K562 (cell line): ENCODE measurements around the gene SEC61G. TPM values are rescaled to one million over a fixed set of nuclear protein-coding genes. Genes with fewer than 3 reads are reported as not detected.
A peak's percentile ranks its signal among the peaks of the same experiment; 100 is the strongest.

Experiments used
- ARID2 ChIP-seq: fragments of 450-650 bp; IDR thresholded peaks from 2 replicates; pipeline ENCODE4 v1.6.1; 2017; ENCODE audit warnings: antibody characterized with exemption, mild to moderate bottlenecking
- ATF1 ChIP-seq, 2 experiments: fragments of 450-650 bp in 1 of 2; IDR thresholded peaks; 2 replicates each; pipeline ENCODE4 v1.6.1; 2016; ENCODE audit warnings: missing compliant biosample characterization in 1 of 2, missing genetic modification characterization in 1 of 2
- CEBPG ChIP-seq, 3 experiments: fragments of 200-800 bp in 1 of 3; sonication (Bioruptor generic) in 1 of 3; sonication (generic) in 1 of 3; formaldehyde crosslinking in 1 of 3; IDR thresholded peaks in 2 of 3; conservative IDR thresholded peaks in 1 of 3; 2 replicates each; pipeline versions ENCODE4 v1.6.1 to v1.8.0; 2016 to 2022; ENCODE audit warnings: missing compliant biosample characterization in 2 of 3, missing genetic modification characterization in 2 of 3, mild to moderate bottlenecking in 1 of 3, missing genetic modification reagents in 1 of 3
- CHD4 ChIP-seq: fragments of 200-600 bp; sonication (generic); IDR thresholded peaks from 3 replicates; pipeline ENCODE4 v1.6.1; 2012; ENCODE audit warnings: low read depth, mild to moderate bottlenecking, mixed read lengths, low read length, inconsistent platforms; ENCODE audit not compliant: insufficient read depth, insufficient replicate concordance, poor library complexity, severe bottlenecking
- CREM ChIP-seq: IDR thresholded peaks from 2 replicates; pipeline ENCODE4 v1.6.1; 2014; ENCODE audit warnings: antibody characterized with exemption, low read depth
- CTCF ChIP-seq, 3 experiments: IDR thresholded peaks in 2 of 3; conservative IDR thresholded peaks in 1 of 3; 2 replicates each; pipeline ENCODE4 v1.5.1; 2011 to 2012; ENCODE audit warnings: low read length in 3 of 3, mild to moderate bottlenecking in 3 of 3, control low read depth in 2 of 3, improper control_type of control experiment in 1 of 3, inconsistent platforms in 1 of 3, low read depth in 1 of 3, mixed read lengths in 1 of 3, moderate library complexity in 1 of 3; ENCODE audit not compliant: insufficient read depth in 2 of 3
- E2F4 ChIP-seq: sonication (generic); formaldehyde crosslinking; IDR thresholded peaks from 2 replicates; pipeline ENCODE4 v1.8.0; 2022; ENCODE audit warnings: mild to moderate bottlenecking, low read depth, missing genetic modification reagents
- HMG20B ChIP-seq: fragments of 250-450 bp; sonication (Bioruptor Pico); IDR thresholded peaks from 2 replicates; pipeline ENCODE4 v1.5.0; 2021; ENCODE audit warnings: mild to moderate bottlenecking
- JUN ChIP-seq, 2 experiments: sonication (generic) in 1 of 2; formaldehyde crosslinking in 1 of 2; IDR thresholded peaks; 2 replicates each; pipeline versions ENCODE4 v1.6.1 to v1.8.0; 2012 to 2022; ENCODE audit warnings: borderline replicate concordance in 2 of 2, mild to moderate bottlenecking in 2 of 2, improper control_type of control experiment in 1 of 2, low read depth in 1 of 2, low read length in 1 of 2, missing genetic modification reagents in 1 of 2
- KAT2B ChIP-seq: IDR thresholded peaks from one replicate; pipeline ENCODE4 v1.6.1; 2012; ENCODE audit warnings: low read depth, mild to moderate bottlenecking, control low read depth, inconsistent platforms, low read length, moderate library complexity
- RAD21 ChIP-seq, 2 experiments: fragments of 250-450 bp in 1 of 2; fragments of 450-650 bp in 1 of 2; sonication (Bioruptor Pico) in 1 of 2; formaldehyde crosslinking in 1 of 2; IDR thresholded peaks in 1 of 2; conservative IDR thresholded peaks in 1 of 2; 2 replicates each; pipeline versions ENCODE4 v1.4.0 to v1.8.0; 2020 to 2022; ENCODE audit warnings: mild to moderate bottlenecking in 2 of 2, moderate library complexity in 1 of 2
- RB1 ChIP-seq: fragments of 450-650 bp; IDR thresholded peaks from 2 replicates; pipeline ENCODE4 v1.6.1; 2017; ENCODE audit warnings: low read depth, mild to moderate bottlenecking
- RFX7 ChIP-seq: fragments of 250-450 bp; sonication (Bioruptor Pico); IDR thresholded peaks from 2 replicates; pipeline ENCODE4 v1.5.1; 2021; ENCODE audit warnings: mild to moderate bottlenecking
- STAG1 ChIP-seq: sonication (generic); formaldehyde crosslinking; IDR thresholded peaks from 2 replicates; pipeline ENCODE4 v1.5.0; 2020; ENCODE audit warnings: missing genetic modification reagents, borderline replicate concordance
- ZC3H11A ChIP-seq: IDR thresholded peaks from 2 replicates; pipeline ENCODE4 v1.6.1; 2012; ENCODE audit warnings: low read depth, low read length, improper control_type of control experiment
- ZKSCAN1 ChIP-seq: fragments of 150-350 bp; IDR thresholded peaks from 2 replicates; pipeline ENCODE4 v1.6.1; 2016; ENCODE audit warnings: low read depth, low read length
- ZNF431 ChIP-seq: sonication (generic); formaldehyde crosslinking; IDR thresholded peaks from 2 replicates; pipeline ENCODE4 v1.8.0; 2022; ENCODE audit warnings: mild to moderate bottlenecking, missing genetic modification reagents
- ZNF436 ChIP-seq: fragments of 250-450, 450-650 bp; sonication (Bioruptor Pico); formaldehyde crosslinking; IDR thresholded peaks from 2 replicates; pipeline ENCODE4 v1.7.0; 2020; ENCODE audit warnings: mild to moderate bottlenecking
- ZNF511 ChIP-seq: sonication (generic); formaldehyde crosslinking; IDR thresholded peaks from 2 replicates; pipeline ENCODE4 v1.8.0; 2022; ENCODE audit warnings: mild to moderate bottlenecking, missing genetic modification reagents
- polyA plus RNA-seq, 8 experiments: library from polyadenylated mRNA; depleted of rRNA in 4 of 8; stranded (reverse) in 5 of 8; unstranded in 3 of 8; fragments of >200 nt; fragmentation: Nextera tagmentation in 2 of 8; fragmentation: Illumina TruSeq in 1 of 8; extraction: Ambion mirVana in 2 of 8; extraction: Trizol in 1 of 8; gene quantifications; 2 replicates each; pipeline versions ENCODE4 v1.2.1 to v1.2.3, GENCODE V29; 2011 to 2014; ENCODE audit warnings: inconsistent platforms in 1 of 8, missing spikeins in 1 of 8
- total RNA-seq, 7 experiments: library from RNA; depleted of rRNA in 6 of 7; stranded (reverse); fragments of >200 nt in 6 of 7; fragmentation: Illumina TruSeq in 2 of 7; extraction: Trizol in 2 of 7; gene quantifications; 2 replicates each; pipeline versions ENCODE4 v1.2.1 to v1.2.3, GENCODE V29; 2011 to 2021; ENCODE audit warnings: low replicate concordance in 1 of 7

Gene SEC61G
- total and polyA plus RNA-seq, 9 of the 15 experiments (the other 6 are each of a cell fraction or from before 2014, with no cell fraction given) = 138 to 565 (median 223) TPM

GRCh38 chr7:54773472-54774399, 14.7 kb upstream of the SEC61G start (continued):
- peak; percentile 44 for TF ChIP-seq CREM
- 0 out of 2 replicates have a peak, but pooled peaks have one; percentile 23 for TF ChIP-seq ZC3H11A
- TF ChIP-seq CTCF (IDR thresholded peaks at IDR 0.05 in 2 of 3, conservative IDR thresholded peaks at IDR 0.05 in 1 of 3; ENCODE audit: insufficient read depth in 2 of 3, low read depth in 1 of 3, low read length in 3 of 3) = peak; percentile 80 to 92 (median 89)
- TF ChIP-seq KAT2B = no peak
- no peak for TF ChIP-seq ZKSCAN1
- no peak for TF ChIP-seq HMG20B (CRISPR knock-in tag)
- TF ChIP-seq ATF1 (CRISPR knock-in tag; IDR thresholded peaks at IDR 0.05) = no peak
- TF ChIP-seq ATF1 (tag; IDR thresholded peaks at IDR 0.05) = peak; percentile 77
- TF ChIP-seq RFX7 = no peak
- TF ChIP-seq RB1 = peak; percentile 99
- TF ChIP-seq RAD21 (CRISPR knock-in tag; conservative IDR thresholded peaks at IDR 0.05 in 1 of 2, IDR thresholded peaks at IDR 0.05 in 1 of 2) = peak; percentile 78 to 85
- no peak for TF ChIP-seq CHD4
- 0 out of 2 replicates have a peak, but pooled peaks have one; percentile 14 for TF ChIP-seq ARID2
- TF ChIP-seq CEBPG (CRISPR knock-in tag; IDR thresholded peaks at IDR 0.05) = no peak
- TF ChIP-seq CEBPG (tag; conservative IDR thresholded peaks at IDR 0.05 in 1 of 2, IDR thresholded peaks at IDR 0.05 in 1 of 2) = 0 out of 4 replicates have a peak, but pooled peaks of 1 of the 2 experiments have one; percentile 9
- TF ChIP-seq ZNF436 (CRISPR knock-in tag) = no peak
- TF ChIP-seq JUN (IDR thresholded peaks at IDR 0.05; ENCODE audit: borderline replicate concordance, low read depth, low read length) = peak; percentile 25; the same call in 1 of the 2 replicates
- TF ChIP-seq JUN (CRISPR knock-in tag; IDR thresholded peaks at IDR 0.05; ENCODE audit: borderline replicate concordance) = no peak
- TF ChIP-seq E2F4 (CRISPR knock-in tag) = peak; percentile 77
- peak; percentile 20; the same call in 1 of the 2 replicates for TF ChIP-seq STAG1
- peak; percentile 83 for TF ChIP-seq ZNF511 (CRISPR knock-in tag)
- TF ChIP-seq ZNF431 = peak; percentile 56; the same call in 1 of the 2 replicates
